SU-DHL-6 (cell line): ENCODE measurements around the gene MRPS6.

Experiments
- H2AFZ ChIP-seq: fragments of 200-600 bp; sonication (generic); 2 replicates; pipeline ENCODE4 v1.6.1; 2014; ENCODE audit warnings: low read depth, mild to moderate bottlenecking, moderate library complexity, mixed read lengths, antibody characterized with exemption, low read length; ENCODE audit not compliant: severe bottlenecking
- H3F3A ChIP-seq: fragments of 200-600 bp; shearing (Covaris generic); 2 replicates; pipeline ENCODE4 v1.6.0; 2016; ENCODE audit warnings: antibody characterized with exemption, mild to moderate bottlenecking; ENCODE audit not compliant: insufficient read depth
- H3K27ac ChIP-seq: fragments of 200-600 bp; sonication (generic); 2 replicates; pipeline ENCODE4 v1.5.1; 2016; ENCODE audit warnings: low read depth, mild to moderate bottlenecking, low read length, moderate library complexity, mixed read lengths
- H3K27me3 ChIP-seq: fragments of 200-600 bp; sonication (generic), shearing (Covaris generic); 2 replicates; pipeline ENCODE4 v1.6.0; 2014; ENCODE audit warnings: mild to moderate bottlenecking, low read length
- H3K36me3 ChIP-seq: fragments of 200-600 bp; sonication (generic); 2 replicates; pipeline ENCODE4 v1.6.1; 2014; ENCODE audit warnings: mild to moderate bottlenecking, low read length, mixed read lengths
- H3K4me2 ChIP-seq: fragments of 300-600, 200-600 bp; shearing (Covaris generic), sonication (generic); 2 replicates; pipeline ENCODE4 v1.6.0; 2014; ENCODE audit warnings: low read length, low read depth, mild to moderate bottlenecking; ENCODE audit not compliant: poor library complexity, severe bottlenecking
- H3K4me3 ChIP-seq: fragments of 200-600 bp; sonication (generic); 2 replicates; pipeline ENCODE4 v1.5.1; 2014; ENCODE audit warnings: antibody characterized with exemption, low read length, mild to moderate bottlenecking, mixed read lengths; ENCODE audit not compliant: insufficient read depth, poor library complexity, severe bottlenecking
- H3K79me2 ChIP-seq: fragments of 200-600 bp; sonication (generic); 2 replicates; pipeline ENCODE4 v1.6.1; 2014; ENCODE audit warnings: mild to moderate bottlenecking, low read length, moderate library complexity; ENCODE audit not compliant: insufficient read depth
- H3K9ac ChIP-seq: fragments of 200-600 bp; sonication (generic); 2 replicates; pipeline ENCODE4 v1.7.0; 2014; ENCODE audit warnings: mild to moderate bottlenecking, low read length
- H3K9me2 ChIP-seq: fragments of 200-600 bp; sonication (generic); replicated peaks from 2 replicates; pipeline ENCODE4 v1.6.1; 2014; ENCODE audit warnings: low read length; ENCODE audit not compliant: insufficient read depth
- H3K9me3 ChIP-seq: fragments of 200-600 bp; sonication (generic); 2 replicates; pipeline ENCODE4 v1.6.1; 2014; ENCODE audit warnings: low read length, mixed read lengths; ENCODE audit not compliant: insufficient read depth
- H4K20me1 ChIP-seq: fragments of 200-600 bp; sonication (generic); 2 replicates; pipeline ENCODE4 v1.6.1; 2014; ENCODE audit warnings: low read depth, mild to moderate bottlenecking, antibody characterized with exemption, low read length, moderate library complexity, mixed read lengths
- CTCF ChIP-seq: fragments of 200-600 bp; sonication (generic); IDR thresholded peaks from one replicate; pipeline ENCODE4 v1.5.1; 2017; ENCODE audit warnings: antibody characterized with exemption, mild to moderate bottlenecking, low read length, moderate library complexity; ENCODE audit not compliant: insufficient read depth, poor library complexity, severe bottlenecking
- EZH2phosphoT487 ChIP-seq: fragments of 200-600 bp; sonication (generic), shearing (Covaris generic); conservative IDR thresholded peaks from 2 replicates; pipeline ENCODE4 v1.6.1; 2018; ENCODE audit warnings: mild to moderate bottlenecking, antibody characterized with exemption, low read length, moderate library complexity, mixed read lengths

MRPS6 gene

GRCh38 chr21:34074283-34075090 is 1.1 kb downstream of the MRPS6 start:
- peak overlapping the region; percentile 38 for H2AFZ ChIP-seq
- no peak for TF ChIP-seq EZH2phosphoT487
- no peak for TF ChIP-seq CTCF
- no peaks in the 10 kb centered on the region for H3K9me2 ChIP-seq
- H3K79me2 ChIP-seq = peaks cover 48% of the 10 kb centered on the region
- H4K20me1 ChIP-seq = no peaks in the 10 kb centered on the region; the same call in 1 of the 2 replicates
- no peak overlapping the region for H3K27ac ChIP-seq
- H3K36me3 ChIP-seq = no peaks in the 10 kb centered on the region
- H3K27me3 ChIP-seq = no peaks in the 10 kb centered on the region
- H3K4me2 ChIP-seq = peak overlapping the region; percentile 90
- no peaks in the 10 kb centered on the region for H3K9me3 ChIP-seq
- 0 out of 2 replicates have a peak, but pooled peaks cover 3% of the 10 kb centered on the region for H3F3A ChIP-seq
- peak overlapping the region; percentile 85 for H3K4me3 ChIP-seq
- H3K9ac ChIP-seq = peak overlapping the region; percentile 72

DNA sequence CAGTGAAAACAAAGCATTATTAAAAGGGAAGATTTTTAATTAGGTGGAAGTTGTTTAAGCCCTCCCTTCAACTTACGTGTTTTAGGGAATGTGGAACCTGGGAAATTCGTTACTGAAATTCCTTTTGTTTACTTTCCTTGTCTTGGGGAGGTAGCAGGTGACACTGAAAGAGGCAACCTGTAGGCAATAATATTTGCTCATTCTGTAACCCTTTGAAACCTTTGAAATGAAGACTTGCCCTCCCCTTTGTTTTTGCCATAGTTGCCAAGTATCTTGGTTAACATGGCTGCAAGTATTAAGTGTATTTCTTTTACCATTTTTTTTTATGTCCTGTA is 1.7 kb downstream of the MRPS6 start:
- Histone ChIP-seq H3K4me3 (no peak overlapping the region), H3K9ac (peak overlapping the region; percentile 72), H3K9me2 (no peaks in the 10 kb centered on the region), H3F3A (0 out of 2 replicates have a peak, but pooled peaks cover 3% of the 10 kb centered on the region), H3K27me3 (no peaks in the 10 kb centered on the region), H3K79me2 (peaks cover 53% of the 10 kb centered on the region), H3K36me3 (no peaks in the 10 kb centered on the region), H3K9me3 (no peaks in the 10 kb centered on the region), H3K27ac (no peak overlapping the region), H4K20me1 (no peaks in the 10 kb centered on the region; the same call in 1 of the 2 replicates), H3K4me2 (peak overlapping the region; percentile 90), H2AFZ (no peak overlapping the region)
- TF ChIP-seq CTCF = no peak
- no peak for TF ChIP-seq EZH2phosphoT487

- no peak overlapping the region for H2AFZ ChIP-seq
- H4K20me1 ChIP-seq = no peaks in the 10 kb centered on the region; the same call in 1 of the 2 replicates
- TF ChIP-seq CTCF (no peak), EZH2phosphoT487 (no peak)
- no peaks in the 10 kb centered on the region for H3K9me3 ChIP-seq
- H3K36me3 ChIP-seq = no peaks in the 10 kb centered on the region
- H3K27ac ChIP-seq = no peak overlapping the region
- no peaks in the 10 kb centered on the region for H3K27me3 ChIP-seq
- no peak overlapping the region for H3K4me3 ChIP-seq
- peaks cover 62% of the 10 kb centered on the region for H3K79me2 ChIP-seq
- no peaks in the 10 kb centered on the region for H3K9me2 ChIP-seq
- H3F3A ChIP-seq = 0 out of 2 replicates have a peak, but pooled peaks cover 3% of the 10 kb centered on the region
- H3K4me2 ChIP-seq = peak overlapping the region; percentile 90
- H3K9ac ChIP-seq = no peak overlapping the region
These were observed 2.6 kb downstream of the MRPS6 start for GRCh38 chr21:34075760-34076660.
